HCEC 1CT (cell line): ENCODE data around the gene PAMR1.

Experiments
- DNase-seq: peaks from one replicate; pipeline ENCODE4 v3.0.0-alpha.2; 2017

PAMR1 gene

GRCh38 chr11:35393098-35393497 is 132.3 kb downstream of the PAMR1 start:
- DNase-seq = no peak

- DNase-seq = peak; percentile 64
These were observed 133.3 kb downstream of the PAMR1 start for GRCh38 chr11:35391922-35392688.

GRCh38 chr11:35390737-35391682 is 134.4 kb downstream of the PAMR1 start:
- peak; percentile 84 for DNase-seq

- no peak for DNase-seq
These were observed 135.4 kb downstream of the PAMR1 start for GRCh38 chr11:35389897-35390465.

GRCh38 chr11:35389112-35389511 is 136.3 kb downstream of the PAMR1 start:
- DNase-seq = no peak

- no peak for DNase-seq
These were observed 137.4 kb downstream of the PAMR1 start for GRCh38 chr11:35388061-35388460.

- DNase-seq = peak; percentile 42
These were observed 138.1 kb downstream of the PAMR1 start for GRCh38 chr11:35387111-35387982.

GRCh38 chr11:35383953-35384352 is 141.5 kb downstream of the PAMR1 start:
- DNase-seq = no peak
